22Rv1 (cell line): ENCODE results near the gene UGT3A1.
"Not testable (repeated sequence)": the region's sequence is repeated elsewhere in the genome, so short reads cannot be mapped to it uniquely, and the experiment has no call there.

Experiments
- H3K27ac ChIP-seq: fragments of 450-650 bp; 2 replicates; pipeline ENCODE4 v1.5.1; 2017
- CTCF ChIP-seq: fragments of 450-650 bp; IDR thresholded peaks from 2 replicates; pipeline ENCODE4 v1.5.1; 2017; ENCODE audit warnings: mild to moderate bottlenecking
- ZFX ChIP-seq: fragments of 450-650 bp; IDR thresholded peaks from 2 replicates; pipeline ENCODE4 v1.6.1; 2017; ENCODE audit warnings: antibody characterized with exemption, borderline replicate concordance

Gene UGT3A1

GRCh38 chr5:35990941-35991611, at the start of gene UGT3A1:
Gene UGT3A1, minus strand, starts transcription at chr5:35991390. Its CDS starts 150 bp downstream, at chr5:35991240.
- H3K27ac ChIP-seq, result no peak within 1 kb of the TSS

GRCh38 chr5:36035696-36036095, 44.5 kb upstream of the UGT3A1 start:
- TF ChIP-seq ZFX (no peak), CTCF (no peak)
- H3K27ac ChIP-seq, result no peak overlapping the region

More at GRCh38 chr5:35990941-35991611, at the start of gene UGT3A1:
- no peak for TF ChIP-seq ZFX
- TF ChIP-seq CTCF, result no peak

GRCh38 chr5:36034536-36035134, 43.4 kb upstream of the UGT3A1 start:
- H3K27ac ChIP-seq, result not testable (repeated sequence)

GRCh38 chr5:36033486-36033885, 42.3 kb upstream of the UGT3A1 start:
- H3K27ac ChIP-seq, result no peak overlapping the region
- TF ChIP-seq CTCF (no peak), ZFX (no peak)

GRCh38 chr5:36033047-36033446, 41.9 kb upstream of the UGT3A1 start:
- no peak overlapping the region for H3K27ac ChIP-seq

GRCh38 chr5:36031223-36031622, 40.0 kb upstream of the UGT3A1 start:
- H3K27ac ChIP-seq, result no peak overlapping the region
- TF ChIP-seq CTCF (no peak), ZFX (no peak)

More at GRCh38 chr5:36033047-36033446, 41.9 kb upstream of the UGT3A1 start:
- TF ChIP-seq ZFX (no peak), CTCF (no peak)

GRCh38 chr5:36029914-36030313, 38.7 kb upstream of the UGT3A1 start:
- no peak overlapping the region for H3K27ac ChIP-seq

More at GRCh38 chr5:36029914-36030313, 38.7 kb upstream of the UGT3A1 start:
- TF ChIP-seq ZFX, result no peak
- TF ChIP-seq CTCF, result no peak
